ENCODE measurements around the gene NKD2.
"Not testable (repeated sequence)": the region's sequence is repeated elsewhere in the genome, so short reads cannot be mapped to it uniquely, and the experiment has no call there.

NKD2 gene

GRCh38 chr5:1014781-1015221, 6.2 kb downstream of the NKD2 start:
- DNase-seq: no peak

- no peak for DNase-seq
Observed at GRCh38 chr5:1015507-1015906, 6.9 kb downstream of the NKD2 start.

GRCh38 chr5:1016036-1016435, 7.4 kb downstream of the NKD2 start:
- no peak for DNase-seq

GRCh38 chr5:1016476-1016875, 7.9 kb downstream of the NKD2 start:
- DNase-seq: no peak

- no peak for DNase-seq
Observed at GRCh38 chr5:1017056-1017455, 8.5 kb downstream of the NKD2 start.

- DNase-seq: no peak
Observed at GRCh38 chr5:1017691-1018455, 9.3 kb downstream of the NKD2 start.

- DNase-seq: no peak
Observed at GRCh38 chr5:1018596-1018995, 10.0 kb downstream of the NKD2 start.

- DNase-seq: no peak
Observed at GRCh38 chr5:1019001-1019905, 10.7 kb downstream of the NKD2 start.

- no peak for DNase-seq
Observed at GRCh38 chr5:1020452-1020961, 11.9 kb downstream of the NKD2 start.

GRCh38 chr5:1021136-1021968, 12.8 kb downstream of the NKD2 start:
- no peak for DNase-seq

GRCh38 chr5:1021969-1022336, 13.4 kb downstream of the NKD2 start:
- DNase-seq: not testable (repeated sequence)

- no peak for DNase-seq
Observed at GRCh38 chr5:1026700-1027621, 18.4 kb downstream of the NKD2 start.

- DNase-seq: no peak
Observed at GRCh38 chr5:1027631-1028441, 19.2 kb downstream of the NKD2 start.

GRCh38 chr5:1028481-1029281, 20.1 kb downstream of the NKD2 start:
- DNase-seq: no peak

- DNase-seq: no peak
Observed at GRCh38 chr5:1029282-1029944, 20.8 kb downstream of the NKD2 start.

- no peak for DNase-seq
Observed at GRCh38 chr5:1029945-1030625, 21.5 kb downstream of the NKD2 start.

- DNase-seq: no peak
Observed at GRCh38 chr5:1030801-1031271, 22.2 kb downstream of the NKD2 start.

GRCh38 chr5:1031306-1031959, 22.8 kb downstream of the NKD2 start:
- no peak for DNase-seq
